Activated CD4-positive, alpha-beta T cell treated with anti-CD3 and anti-CD28 coated beads, Interleukin-2, Interleukin-4, amounts not matched to agents 100 ng/mL and 50 ng/mL, durations not matched to agents 16 hours and 8 hours (primary cell): ENCODE results near the gene KLRC2.
A peak's percentile ranks its signal among the peaks of the same experiment; 100 is the strongest.
"Not testable (repeated sequence)": the region's sequence is repeated elsewhere in the genome, so short reads cannot be mapped to it uniquely, and the experiment has no call there.

Experiments used
- DNase-seq: peaks from one replicate; pipeline ENCODE4 v3.0.0-alpha.2; 2020; ENCODE audit warnings: low spot score

KLRC2 gene

DNA sequence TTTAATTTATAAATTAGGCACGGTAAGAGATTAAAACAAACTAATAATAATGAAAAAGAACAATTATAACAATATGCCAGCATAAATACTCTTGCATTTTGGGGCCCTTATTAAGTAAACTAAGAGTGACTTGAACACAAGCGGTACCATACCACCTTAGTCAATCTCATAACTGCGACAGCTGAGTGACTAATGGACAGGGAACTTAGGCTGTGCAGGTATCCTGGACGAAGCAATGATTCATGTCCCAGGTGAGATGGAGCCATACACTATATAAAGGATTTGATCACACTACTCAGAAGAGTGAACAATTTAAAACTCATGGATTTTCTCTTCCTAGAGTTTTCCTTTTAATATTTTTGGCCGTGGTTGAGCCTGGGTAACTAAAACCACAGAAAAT lies 30.5 kb downstream of the KLRC2 start:
- no peak for DNase-seq

GRCh38 chr12:10404798-10405197 lies 31.0 kb downstream of the KLRC2 start:
- no peak for DNase-seq

- DNase-seq = no peak
Measured at GRCh38 chr12:10400829-10401228, 35.0 kb downstream of the KLRC2 start.

- DNase-seq = no peak
Measured at GRCh38 chr12:10398168-10398567, 37.6 kb downstream of the KLRC2 start.

DNA sequence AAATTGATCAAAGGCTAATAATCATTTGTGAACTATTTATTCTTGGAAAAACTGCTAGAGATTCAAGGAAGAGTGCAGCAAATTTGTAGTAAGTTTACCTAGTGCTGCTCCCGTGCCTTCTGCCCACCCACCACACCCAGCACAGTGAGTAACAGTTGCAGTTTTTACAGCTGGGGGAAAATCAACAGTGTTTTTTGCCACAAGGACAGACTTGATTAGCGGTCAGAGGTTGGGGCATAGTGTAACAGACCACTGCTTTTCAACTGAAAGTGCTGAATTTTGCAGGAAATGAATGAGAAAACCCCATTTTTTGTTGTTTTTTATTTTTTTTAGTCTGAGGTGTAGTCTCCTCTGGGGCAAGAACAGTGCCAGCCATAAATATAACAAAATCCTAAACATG lies 38.5 kb downstream of the KLRC2 start:
- DNase-seq = no peak

DNA sequence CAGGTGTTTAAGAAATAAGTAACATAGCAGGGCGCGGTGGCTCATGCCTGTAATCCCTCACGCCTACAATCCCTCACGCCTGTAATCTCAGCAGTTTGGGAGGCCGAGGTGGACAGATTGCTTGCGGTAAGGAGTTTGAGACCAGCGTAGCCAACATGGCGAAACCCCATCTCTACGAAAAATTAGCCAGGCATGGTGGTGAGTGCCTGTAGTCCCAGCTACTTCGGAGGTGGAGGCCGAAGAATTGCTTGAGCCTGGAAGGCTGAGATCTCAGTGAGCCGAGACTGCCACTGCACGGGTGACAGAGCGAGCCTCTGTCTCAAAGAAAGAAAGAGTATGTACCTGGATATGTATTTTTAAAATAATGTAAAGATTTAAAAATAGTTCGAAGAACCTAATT lies 39.6 kb downstream of the KLRC2 start:
- DNase-seq = not testable (repeated sequence)

GRCh38 chr12:10395390-10395998 lies 40.3 kb downstream of the KLRC2 start:
- DNase-seq = no peak

DNA sequence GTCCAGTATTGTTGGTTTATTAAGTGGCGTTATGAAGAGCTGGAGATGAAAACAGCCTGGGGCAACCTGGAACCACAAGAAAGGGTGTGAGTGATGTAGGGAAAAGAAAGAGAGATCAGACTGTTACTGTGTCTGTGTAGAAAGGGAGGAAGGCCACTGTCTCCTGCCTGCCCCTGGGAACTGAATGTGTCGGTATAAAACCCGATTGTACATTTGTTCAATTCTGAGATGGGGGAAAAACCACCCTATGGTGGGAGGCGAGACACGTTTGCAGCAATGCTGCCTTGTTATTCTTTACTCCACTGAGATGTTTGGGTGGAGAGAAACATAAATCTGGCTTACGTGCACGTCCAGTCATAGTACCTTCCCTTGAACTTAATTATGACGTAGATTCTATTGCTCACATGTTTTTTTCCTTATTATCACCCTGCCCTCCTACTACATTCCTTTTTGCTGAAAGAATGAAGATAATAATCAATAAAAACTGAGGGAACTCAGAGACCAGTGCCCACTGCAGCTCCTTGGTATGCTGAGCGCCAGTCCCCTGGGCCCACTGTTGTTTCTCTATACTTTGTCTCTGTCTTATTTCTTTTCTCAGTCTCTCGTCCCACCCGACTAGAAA lies 41.2 kb downstream of the KLRC2 start:
- DNase-seq = not testable (repeated sequence)

DNA sequence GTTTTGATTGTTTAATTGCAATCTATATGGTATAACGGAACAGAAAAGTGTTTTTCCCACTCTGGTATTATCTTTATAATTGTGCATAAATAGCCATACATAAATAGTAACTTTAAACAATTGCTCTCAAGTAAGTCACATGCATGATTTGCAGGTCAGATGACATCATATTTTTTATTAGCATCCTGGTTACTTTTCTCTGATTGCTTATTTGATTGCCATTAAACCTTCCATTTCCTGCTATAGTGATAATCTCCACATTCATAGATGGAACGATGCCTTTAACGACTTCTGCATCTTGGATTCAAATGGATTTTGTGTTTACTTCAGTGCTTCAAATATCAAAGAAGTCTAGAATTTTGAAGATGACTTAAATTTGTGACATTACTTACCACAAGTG lies 42.5 kb downstream of the KLRC2 start:
- no peak for DNase-seq

- DNase-seq = peak; percentile 2
Measured at GRCh38 chr12:10392394-10392930, 43.3 kb downstream of the KLRC2 start.

- not testable (repeated sequence) for DNase-seq
Measured at GRCh38 chr12:10390991-10391390, 44.8 kb downstream of the KLRC2 start.

GRCh38 chr12:10389904-10390303 lies 45.9 kb downstream of the KLRC2 start, which contains the start of gene KLRK1:
Gene KLRK1 (minus strand): TSS chr12:10390041. CDS start chr12:10388810, 1,231 bp downstream.
- DNase-seq = no peak

GRCh38 chr12:10388624-10389413 lies 47.0 kb downstream of the KLRC2 start:
- no peak for DNase-seq

- DNase-seq = not testable (repeated sequence)
Measured at GRCh38 chr12:10387498-10387897, 48.3 kb downstream of the KLRC2 start.

DNA sequence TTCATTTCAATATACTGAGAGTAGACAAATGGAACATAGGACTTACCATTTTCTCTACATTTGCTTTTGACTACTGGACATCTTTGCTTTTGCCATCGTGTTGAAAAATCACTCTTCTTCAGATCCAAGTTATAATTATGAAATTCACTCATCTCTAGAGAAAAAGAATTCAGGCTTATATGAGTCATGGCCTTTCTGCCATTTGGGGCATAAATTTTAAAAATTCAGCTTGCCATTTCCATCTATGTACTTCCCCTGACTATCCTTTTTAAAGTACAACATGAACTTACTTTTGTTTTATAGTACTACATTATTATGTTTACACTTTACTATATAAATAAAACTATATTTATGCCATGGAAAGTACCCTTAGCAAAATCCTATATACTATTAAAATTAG lies 49.0 kb downstream of the KLRC2 start:
- no peak for DNase-seq

GRCh38 chr12:10385166-10385613 lies 50.6 kb downstream of the KLRC2 start:
- no peak for DNase-seq

GRCh38 chr12:10384191-10384590 lies 51.6 kb downstream of the KLRC2 start:
- no peak for DNase-seq

- DNase-seq = no peak
Measured at GRCh38 chr12:10381928-10382628, 53.7 kb downstream of the KLRC2 start.
